ENCODE measurements around the gene DMRTC2.

Gene DMRTC2

GRCh38 chr19:41890936-41891335 lies 46.1 kb downstream of the DMRTC2 start:
- DNase-seq (ENCODE audit: low read depth) = no peak

- no peak for DNase-seq (ENCODE audit: low read depth)
These were observed 47.5 kb downstream of the DMRTC2 start for GRCh38 chr19:41892173-41892902.

- no peak for DNase-seq (ENCODE audit: low read depth)
These were observed 49.1 kb downstream of the DMRTC2 start for GRCh38 chr19:41893899-41894298.

DNA sequence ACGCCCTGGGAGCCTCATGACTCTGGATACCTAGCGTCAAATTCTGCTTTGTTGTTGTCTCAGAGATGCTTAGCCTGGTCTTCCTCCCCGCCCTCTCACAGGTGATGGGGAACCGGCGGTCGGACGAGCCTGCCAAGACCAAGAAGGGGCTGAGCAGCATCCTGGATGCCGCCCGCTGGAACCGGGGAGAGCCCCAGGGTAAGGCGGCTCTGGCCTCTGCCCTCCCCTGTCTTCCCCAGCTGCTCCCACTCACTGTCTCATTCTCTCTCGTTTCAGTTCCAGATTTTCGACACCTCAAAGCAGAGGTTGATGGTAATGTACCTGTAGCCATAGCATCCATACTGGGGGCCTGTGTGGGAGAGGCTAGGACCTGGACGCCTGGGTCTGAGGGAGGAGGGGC lies 49.5 kb downstream of the DMRTC2 start:
- no peak for DNase-seq (ENCODE audit: low read depth)

DNA sequence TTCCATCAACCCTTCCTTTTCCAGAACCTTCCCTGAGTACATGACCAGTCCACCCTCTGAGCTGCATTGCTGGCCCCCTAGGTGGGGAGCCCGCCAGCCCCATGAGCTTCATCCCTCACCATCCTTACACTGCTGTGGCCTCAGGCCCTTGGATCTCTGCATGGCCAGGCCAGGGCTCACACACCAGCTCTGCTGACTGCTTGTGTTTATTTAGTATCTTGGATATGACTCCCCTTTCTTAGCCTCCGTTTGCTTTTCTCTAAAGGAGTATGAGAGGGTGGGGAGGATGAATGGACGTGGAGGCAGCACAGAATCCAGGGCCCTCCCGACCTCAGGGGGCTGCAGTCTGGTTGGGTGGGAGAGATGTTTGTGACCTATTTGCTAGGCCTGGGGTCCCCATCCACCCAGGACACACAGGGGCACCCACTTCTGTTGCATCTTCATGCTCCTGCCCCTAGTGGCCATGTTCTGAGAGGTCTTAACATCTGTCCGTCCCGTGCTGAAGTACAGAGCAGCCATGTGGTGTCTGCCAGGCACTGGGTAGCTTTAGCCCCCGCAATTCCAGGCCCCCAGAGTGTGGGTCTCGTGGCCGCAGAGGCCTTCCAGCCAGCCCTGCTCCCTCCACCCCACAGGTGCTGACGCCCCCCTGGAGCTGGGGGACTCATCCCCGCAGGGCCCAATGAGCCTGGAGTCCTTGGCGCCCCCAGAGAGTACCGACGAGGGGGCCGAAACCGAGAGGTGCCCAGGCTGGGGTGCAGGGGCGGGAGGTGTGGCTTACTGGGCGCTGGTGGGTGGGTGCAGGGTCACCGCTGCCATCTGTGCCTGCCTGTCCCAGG lies 51.1 kb downstream of the DMRTC2 start:
- DNase-seq (ENCODE audit: low read depth) = no peak

DNA sequence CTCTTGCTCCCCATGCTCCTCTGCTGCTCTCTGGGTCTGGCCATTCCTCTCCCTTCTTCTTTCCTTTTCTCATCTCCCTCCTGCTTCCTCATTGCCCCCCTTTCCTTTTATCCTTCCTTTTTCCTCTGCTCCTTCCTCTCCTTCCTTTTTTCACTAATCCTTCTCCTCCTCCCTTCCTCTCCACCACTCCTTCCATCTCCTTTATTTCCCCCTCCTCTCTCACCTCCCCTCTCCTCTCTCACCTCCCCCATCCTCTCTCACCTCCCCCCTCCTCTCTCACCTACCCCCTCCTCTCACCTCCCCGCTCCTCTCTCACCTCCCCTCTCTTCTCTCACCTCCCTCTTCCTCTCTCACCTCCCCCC lies 51.7 kb downstream of the DMRTC2 start:
- no peak for DNase-seq (ENCODE audit: low read depth)

- no peak for DNase-seq (ENCODE audit: low read depth)
These were observed 52.3 kb downstream of the DMRTC2 start for GRCh38 chr19:41897181-41897580.

DNA sequence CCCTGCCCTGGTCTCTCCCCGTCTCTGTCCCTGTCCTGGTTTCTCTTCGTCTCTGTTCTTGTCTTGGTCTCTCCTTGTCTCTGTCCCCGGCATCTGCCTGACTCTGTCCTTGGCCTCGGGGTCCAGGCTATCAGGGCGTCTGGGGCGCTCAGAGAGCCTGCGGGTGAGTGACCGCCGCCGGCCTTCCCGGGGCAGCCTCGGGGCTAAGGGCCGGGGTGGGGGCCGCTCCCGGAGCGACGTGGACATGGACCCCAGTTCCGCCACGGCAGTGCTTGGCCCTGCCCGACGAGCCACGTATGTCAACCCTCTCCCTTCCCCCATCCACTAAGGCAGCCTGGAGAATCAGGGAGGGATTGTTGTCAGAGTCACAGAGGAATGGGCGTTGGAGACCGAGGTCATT lies 53.0 kb downstream of the DMRTC2 start:
- DNase-seq (ENCODE audit: low read depth) = no peak

DNA sequence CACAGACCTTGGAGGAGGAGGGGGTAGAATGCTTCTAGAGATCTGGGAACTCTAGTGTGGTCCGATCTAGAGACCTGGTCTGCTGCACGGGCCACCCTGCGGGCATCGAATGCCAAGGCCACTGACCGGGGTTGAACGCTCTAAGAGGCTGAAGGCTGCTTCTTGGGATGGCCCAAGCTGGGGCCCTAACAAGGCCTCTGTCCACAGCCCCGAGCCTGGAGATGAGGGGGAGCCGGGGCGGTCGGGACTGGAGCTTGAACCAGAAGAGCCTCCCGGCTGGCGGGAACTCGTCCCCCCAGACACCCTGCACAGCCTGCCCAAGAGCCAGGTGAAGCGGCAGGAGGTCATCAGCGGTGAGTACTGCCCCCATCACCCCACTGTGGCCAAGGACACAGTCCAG lies 53.4 kb downstream of the DMRTC2 start:
- DNase-seq (ENCODE audit: low read depth) = no peak

Data from stimulated activated CD8-positive, alpha-beta memory T cell treated with anti-CD3 and anti-CD28 coated beads, Interleukin-12 subunit alpha, Interleukin-12 subunit beta, amount 100 ng/mL, for 1 hour (primary cell).